Measurements from ENCODE around the gene SEC24A. TPM values are rescaled to one million over a fixed set of nuclear protein-coding genes. Genes with fewer than 3 reads are reported as not detected.
"Not testable (repeated sequence)": the region's sequence is repeated elsewhere in the genome, so short reads cannot be mapped to it uniquely, and the experiment has no call there.

Gene SEC24A
- total RNA-seq, 1 donor from 2014 or later = 17.8 TPM

DNA sequence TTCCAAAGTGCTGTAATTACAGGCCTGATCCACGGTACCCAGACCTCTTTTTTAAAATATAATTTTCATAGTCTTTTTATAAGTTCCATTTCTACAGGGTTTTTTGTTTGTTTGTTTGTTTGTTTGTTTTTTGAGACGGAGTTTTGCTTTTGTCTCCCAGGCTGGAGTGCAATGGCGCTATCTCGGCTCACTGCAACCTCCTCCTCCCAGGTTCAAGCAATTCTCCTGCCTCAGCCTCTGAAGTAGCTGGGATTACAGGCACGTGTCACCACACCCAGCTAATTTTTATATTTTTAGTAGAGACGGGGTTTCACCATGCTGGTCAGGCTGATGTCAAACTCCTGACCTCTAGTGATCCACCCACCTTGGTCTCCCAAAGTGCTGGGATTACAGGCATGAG is 2.1 kb downstream of the SEC24A start:
- ATAC-seq = not testable (repeated sequence)

DNA sequence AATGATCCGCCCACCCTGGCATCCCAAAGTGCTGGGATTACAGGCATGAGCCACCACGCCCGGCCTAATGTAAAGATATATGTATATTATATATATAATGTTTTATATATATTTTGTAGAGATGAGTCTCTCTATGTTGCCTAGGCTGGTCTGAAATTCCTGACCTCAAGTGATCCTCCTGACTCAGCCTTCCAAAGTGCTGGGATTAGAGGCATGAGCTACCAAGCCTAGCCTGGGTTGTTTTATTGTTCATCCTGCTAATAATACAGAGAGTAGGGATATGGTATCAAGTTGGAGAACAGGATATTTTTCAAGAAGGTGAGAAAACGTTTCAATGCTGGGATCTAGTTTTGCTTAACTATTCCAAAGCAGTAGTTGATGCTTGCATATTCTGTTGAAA is 2.9 kb downstream of the SEC24A start:
- no peak for ATAC-seq

DNA sequence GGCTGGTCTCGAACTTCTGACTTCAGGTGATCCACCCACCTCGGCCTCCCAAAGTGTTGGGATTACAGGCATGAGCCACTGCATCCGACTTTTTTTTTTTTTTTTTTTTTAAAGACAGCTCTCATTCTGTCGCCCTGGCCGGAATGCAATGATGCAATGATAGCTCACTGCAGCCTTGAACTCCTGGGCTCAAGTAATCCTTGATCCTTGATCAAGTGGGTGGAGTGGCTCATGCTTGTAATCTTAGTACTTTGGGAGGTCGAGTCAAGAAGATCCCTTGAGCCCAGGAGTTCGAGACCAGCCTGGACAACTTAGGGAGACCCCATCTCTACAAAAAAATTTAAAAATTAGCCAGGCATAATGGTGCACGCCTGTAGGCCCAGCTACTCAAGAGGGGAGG is 8.1 kb downstream of the SEC24A start:
- no peak for ATAC-seq

DNA sequence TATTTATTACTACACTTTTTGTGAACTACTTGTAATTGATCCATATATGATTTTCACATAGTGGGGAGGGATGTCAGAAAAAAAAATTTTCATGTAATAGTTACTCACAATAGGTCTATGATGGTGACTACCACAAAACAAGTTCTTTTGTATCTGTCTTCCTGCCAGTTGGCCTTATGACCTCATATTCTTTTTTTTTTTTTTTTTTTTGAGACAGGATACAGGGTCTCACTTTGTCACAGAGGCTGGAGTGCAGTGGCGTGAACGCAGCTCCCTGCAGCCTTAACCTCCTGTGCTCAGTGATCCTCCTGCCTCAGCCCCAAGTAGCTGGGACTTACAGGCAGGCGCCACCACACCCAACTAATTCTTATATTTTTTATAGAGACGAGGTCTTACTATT is 10.9 kb downstream of the SEC24A start:
- ATAC-seq = no peak

DNA sequence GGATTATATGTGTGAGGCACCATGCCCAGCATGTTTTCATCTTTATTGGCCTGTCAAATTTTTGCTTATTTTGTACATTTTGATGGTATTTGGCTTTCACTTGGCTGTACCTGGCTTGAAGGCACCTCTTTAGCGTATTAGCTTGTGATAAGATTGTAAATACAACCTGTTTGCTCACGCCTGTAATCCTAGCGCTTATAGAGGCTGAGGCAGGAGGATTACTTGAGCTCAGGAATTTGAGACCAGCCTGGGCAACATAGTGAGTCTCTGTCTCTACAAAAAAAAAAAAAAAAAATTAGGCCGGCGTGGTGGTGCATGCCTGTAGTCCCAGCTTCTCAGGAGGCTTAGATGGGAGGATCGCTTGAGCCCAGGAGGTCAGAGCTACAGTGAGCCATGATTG is 11.3 kb downstream of the SEC24A start:
- ATAC-seq = no peak

DNA sequence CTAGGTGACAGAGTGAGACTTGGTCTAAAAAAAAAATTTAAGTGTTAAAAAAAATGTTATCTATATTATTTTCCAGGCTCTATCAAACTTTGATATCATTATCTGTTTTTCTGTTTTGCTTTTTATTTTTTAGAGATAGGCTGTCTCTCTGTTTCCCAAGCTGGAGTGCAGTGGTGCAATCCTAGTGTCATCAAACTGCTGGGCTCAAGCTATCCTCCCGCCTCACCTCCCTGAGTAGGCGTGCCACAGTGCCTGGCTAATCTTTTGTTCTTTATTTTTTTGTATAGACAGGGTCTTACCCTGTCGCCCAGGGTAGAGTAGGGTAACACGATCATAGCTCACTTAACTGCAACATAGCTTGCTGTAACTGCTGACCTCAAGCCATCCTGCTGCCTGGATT is 14.4 kb downstream of the SEC24A start:
- ATAC-seq = no peak

DNA sequence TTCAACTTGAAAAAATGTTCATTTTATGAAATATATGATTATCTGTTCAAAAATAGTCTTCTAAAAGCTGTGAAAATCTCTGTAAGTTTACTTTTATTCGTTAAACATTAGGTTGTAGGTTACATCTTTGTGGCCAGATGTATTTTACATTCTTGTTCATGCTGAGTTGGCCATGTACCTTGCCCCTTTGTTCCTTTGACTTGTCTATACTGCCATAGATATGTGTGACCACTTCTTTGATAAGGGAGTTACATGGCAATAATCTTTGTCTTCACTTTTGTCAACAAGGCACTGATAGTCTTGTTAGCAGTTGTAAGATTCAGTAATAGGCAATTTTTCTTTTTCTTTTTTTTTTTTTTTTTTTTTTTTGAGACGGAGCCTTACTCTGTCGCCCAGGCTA is 15.9 kb downstream of the SEC24A start:
- ATAC-seq = no peak

DNA sequence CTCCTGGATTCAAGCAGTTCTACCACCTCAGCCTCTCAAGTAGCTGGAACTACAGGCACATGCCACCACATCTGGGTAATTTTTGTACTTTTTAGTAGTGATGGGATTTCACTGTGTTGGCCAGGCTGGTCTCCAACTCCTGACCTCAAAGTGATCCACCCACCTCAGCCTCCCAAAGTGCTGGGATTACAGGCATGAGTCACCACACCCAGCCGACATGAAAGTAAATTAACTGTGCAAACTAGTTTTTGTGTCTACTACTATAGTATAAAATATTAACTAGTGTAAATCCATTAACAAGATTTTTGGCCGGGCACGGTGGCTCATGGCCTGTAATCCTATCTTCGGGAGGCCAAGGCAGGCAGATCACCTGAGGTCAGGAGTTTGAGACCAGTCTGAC is 25.0 kb downstream of the SEC24A start:
- ATAC-seq = not testable (repeated sequence)

DNA sequence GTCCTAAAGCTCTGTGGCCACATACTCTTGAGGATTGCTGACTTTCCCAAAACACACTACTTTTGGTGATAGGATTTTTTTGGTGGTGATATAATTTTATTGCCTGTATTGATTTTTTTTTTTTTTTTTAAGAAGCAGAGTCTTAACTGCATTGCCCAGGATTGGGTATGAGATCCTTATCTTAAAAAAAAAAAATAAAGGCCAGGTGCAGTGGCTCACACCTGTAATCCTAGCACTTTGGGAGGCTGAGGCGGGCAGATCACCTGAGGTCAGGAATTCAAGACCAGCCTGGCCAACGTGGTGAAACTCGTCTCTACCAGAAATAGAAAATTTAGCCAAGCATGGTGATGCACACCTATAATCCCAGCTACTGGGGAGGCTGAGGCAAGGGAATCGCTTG is 28.8 kb downstream of the SEC24A start:
- ATAC-seq = not testable (repeated sequence)

DNA sequence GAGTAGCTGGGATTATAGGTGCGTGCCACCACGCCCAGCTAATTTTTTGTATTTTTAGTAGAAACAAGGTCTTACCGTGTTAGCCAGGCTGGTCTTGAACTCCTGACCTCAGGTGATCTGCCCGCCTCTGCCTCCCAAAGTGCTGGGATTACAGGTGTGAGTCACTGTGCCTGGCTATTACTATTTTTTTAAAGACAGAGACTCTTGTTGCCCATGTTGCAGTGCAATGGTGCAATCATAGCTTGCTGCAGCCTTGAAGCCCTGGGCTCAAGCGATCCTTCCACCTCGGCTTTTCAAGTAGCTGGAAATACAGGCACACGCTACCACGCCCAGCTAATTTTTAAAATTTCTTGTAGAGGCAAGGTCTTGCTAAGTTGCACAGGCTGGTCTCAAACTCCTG is 41.6 kb downstream of the SEC24A start:
- ATAC-seq = peak; percentile 83

DNA sequence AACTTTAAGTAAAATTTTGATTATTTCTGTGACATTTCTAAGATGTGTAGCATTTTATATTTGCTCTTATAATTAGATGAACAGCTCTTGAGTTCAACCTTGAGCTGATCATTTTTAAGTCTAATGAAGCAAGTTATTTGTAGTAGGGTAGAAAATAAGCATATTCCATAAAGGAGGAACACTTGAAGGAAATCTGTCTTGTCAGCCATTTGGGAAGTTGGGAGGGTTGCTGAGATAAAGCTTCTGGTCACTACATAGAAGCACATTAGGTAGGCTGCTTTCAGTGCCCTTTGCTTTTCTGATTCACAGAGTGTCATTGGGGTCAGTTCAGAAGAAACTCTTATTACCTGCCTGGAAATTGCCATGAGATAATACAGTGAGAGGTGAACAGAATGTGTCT is 44.1 kb downstream of the SEC24A start:
- no peak for ATAC-seq

DNA sequence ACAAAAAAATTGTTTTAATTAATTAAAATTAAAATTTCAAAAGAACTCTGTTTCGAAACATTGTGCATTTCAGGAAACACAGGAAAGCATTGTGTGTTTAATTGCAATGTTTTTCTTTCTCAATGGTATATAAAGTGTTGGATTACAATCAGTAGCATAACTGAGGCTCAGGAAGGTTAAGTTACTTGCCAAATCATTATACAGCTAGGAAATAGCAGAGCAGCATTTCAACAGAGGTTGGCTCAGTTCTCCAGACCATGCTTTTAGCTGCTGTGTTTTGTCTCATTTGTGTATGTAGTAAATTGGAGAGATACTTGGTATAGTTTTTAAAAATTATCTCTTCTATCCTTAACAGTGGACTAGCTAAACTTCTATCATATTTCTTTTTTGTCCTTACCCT is 59.7 kb downstream of the SEC24A start:
- no peak for ATAC-seq

DNA sequence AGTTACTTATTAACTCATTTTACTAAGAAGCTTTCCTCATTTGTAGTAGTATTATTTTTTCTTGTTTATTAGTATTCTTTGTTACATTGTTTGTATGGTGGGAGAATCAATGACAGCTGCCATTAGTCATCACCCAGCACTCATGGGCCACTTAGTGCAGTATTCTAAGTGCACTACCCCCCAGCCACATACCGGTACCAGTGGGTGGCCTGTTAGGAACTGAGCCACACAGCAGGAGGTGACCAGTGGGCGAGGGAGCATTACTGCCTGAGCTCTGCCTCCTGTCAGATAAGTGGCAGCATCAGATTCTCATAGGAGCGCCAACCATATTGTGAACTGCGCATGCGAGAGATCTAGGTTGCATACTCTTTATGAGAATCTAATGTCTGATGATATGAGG is 65.5 kb downstream of the SEC24A start:
- no peak for ATAC-seq

DNA sequence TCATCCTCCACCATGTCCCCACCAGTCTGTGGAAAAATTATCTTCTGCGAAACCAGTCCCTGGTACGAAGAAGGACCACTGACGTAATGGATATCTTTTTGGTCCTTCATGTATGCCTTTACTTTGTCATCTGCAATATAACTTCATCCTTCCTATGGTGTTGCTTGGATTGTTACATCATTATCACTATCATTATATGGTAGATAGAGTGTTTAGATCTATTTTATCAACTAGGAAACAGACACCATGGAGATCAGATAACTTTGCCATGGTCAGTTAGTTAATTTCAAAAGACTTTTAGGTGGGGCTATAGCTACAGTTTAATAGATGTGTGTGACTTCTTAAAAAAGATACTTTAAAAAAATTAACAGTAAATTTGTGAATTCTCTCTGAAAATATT is 66.0 kb downstream of the SEC24A start:
- ATAC-seq = no peak

DNA sequence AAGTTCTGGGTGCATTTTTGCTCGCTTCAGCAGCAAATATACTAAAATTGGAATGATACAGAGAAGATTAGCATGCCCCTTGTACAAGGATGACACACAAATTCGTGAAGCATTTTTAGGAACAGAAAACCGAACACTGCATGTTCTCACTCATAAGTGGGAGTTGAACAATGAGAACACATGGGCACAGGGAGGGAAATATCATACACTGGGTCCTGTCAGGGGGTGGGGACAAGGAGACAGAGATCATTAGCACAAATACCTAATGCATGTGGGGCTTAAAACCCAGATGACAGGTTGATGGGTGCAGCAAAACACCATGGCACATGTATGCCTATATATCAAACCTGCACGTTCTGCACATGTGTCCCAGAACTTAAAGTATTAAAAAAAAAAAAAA is 66.9 kb downstream of the SEC24A start:
- not testable (repeated sequence) for ATAC-seq

DNA sequence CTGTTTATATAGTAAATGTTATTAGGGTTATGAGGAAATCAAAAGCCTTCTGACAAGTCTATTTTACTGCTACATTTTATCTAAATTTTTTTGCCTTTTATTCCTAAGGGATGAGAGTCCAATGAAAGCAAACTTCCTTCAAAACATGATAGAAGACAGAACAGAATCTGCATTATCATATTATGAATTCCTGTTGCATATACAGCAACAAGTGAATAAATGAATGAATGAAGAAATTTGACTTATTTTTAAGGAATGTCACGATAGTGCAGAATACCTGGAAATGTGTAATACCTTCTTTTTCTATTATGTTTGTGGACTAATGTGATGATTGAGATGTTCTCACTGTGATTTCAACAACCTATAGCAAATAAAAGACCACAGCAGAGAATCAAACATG is 76.3 kb downstream of the SEC24A start:
- ATAC-seq = no peak

DNA sequence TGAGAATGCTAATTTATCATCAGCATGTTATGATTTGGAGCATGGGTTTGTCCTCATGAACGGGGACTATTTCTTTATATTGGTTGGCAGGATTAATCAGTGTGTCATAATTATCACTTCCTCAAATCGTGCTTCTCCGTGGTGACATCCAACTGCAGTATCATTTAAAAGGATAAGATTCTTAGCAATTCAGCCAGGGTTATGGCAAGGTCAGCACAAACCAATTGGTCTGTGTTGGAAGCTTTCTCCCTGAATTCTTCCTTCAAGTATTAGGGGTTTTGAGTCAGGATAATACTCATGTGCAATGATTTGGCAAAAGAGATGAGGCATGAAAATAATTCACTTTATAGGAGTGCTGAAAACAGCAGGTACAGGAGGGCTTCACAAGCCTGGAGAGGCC is 84.2 kb downstream of the SEC24A start:
- no peak for ATAC-seq

DNA sequence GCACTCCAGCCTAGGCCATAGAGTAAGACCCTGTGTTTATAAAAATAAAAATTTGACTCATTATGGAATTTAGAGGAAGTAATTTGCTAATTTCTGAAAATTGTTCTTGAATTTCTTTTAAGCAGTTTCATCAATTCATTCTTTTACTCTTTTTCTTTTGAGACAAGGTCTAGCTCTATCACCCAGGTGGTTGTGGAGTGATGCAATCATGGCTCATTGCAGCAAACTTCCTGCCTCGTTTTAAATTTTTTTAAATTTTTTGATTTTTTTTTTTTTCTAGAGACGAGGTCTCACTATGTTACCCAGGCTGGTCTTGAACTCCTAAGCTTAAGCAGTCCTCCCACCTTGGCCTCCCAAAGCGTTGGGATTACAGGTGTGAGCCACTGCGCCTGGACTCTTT is 86.7 kb downstream of the SEC24A start:
- ATAC-seq = no peak

DNA sequence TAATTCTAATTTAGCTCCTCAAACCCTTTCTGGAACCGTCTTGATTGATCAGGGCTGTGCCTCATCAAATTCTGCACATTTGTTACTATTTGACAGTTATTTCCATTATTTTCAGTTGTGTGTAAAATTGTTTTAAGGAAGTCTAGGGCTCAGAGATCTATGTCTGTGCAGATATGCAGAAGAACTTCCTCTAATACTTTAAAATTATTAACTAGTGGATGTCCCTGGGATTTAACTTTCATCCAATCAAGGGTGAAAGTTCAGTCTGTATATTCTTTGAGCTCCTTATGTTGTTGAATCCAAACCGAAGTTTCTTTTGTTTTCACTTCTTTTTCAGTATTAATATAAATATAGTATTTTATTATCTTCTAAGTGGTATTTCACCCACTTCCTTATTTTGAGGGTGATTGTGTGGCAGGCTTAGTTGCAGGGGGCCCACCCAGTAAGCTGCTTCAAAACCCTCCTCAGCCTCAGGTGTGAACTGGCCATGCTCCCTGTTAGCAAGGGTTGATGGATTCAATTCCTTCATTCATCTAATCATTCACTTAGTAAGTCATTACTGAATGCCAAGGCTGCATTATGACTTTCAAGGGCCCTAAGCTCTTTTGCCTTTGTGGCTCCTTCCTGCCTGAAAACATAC is 87.7 kb downstream of the SEC24A start:
- no peak for ATAC-seq

DNA sequence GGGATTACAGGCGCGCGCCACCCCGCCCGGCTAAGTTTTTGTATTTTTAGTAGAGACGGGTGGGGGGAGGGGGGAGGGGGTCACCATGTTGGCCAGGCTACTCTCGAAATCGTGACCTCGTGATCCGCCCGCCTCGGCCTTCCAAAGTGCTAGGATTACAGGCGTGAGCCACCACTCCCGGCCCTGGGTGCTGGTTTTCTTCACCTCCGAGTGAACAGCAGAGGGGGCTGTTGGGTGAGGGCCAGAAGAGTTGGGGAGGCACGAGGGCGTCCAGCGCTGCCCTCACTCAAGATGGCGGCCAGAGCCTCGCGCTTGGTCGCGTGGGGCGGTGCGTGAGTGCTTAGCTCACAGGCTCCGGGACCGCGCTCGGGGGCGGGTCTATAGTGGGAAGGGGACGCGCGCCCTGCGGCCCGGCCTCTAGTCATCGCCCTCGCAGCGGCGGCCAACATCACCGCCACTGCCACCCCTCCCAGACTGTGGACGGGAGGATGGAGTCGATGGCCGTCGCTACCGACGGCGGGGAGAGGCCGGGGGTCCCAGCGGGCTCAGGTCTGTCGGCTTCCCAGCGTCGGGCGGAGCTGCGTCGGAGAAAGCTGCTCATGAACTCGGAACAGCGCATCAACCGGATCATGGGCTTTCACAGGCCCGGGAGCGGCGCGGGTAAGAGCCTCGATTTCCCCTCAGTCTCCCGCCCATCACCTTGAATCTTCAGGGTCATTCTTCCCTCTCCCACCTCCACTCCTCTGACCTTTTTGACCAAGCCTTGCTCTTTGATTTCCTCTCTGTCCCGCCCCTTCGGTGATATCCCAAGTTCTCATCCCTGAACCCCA is 89.8 kb downstream of the SEC24A start, which contains the start of gene CAMLG:
Gene CAMLG (plus strand): TSS at position 416 of the 830 bp plus-strand sequence. CDS start 73 bp downstream, at position 489.
- peak; percentile 99 for ATAC-seq

DNA sequence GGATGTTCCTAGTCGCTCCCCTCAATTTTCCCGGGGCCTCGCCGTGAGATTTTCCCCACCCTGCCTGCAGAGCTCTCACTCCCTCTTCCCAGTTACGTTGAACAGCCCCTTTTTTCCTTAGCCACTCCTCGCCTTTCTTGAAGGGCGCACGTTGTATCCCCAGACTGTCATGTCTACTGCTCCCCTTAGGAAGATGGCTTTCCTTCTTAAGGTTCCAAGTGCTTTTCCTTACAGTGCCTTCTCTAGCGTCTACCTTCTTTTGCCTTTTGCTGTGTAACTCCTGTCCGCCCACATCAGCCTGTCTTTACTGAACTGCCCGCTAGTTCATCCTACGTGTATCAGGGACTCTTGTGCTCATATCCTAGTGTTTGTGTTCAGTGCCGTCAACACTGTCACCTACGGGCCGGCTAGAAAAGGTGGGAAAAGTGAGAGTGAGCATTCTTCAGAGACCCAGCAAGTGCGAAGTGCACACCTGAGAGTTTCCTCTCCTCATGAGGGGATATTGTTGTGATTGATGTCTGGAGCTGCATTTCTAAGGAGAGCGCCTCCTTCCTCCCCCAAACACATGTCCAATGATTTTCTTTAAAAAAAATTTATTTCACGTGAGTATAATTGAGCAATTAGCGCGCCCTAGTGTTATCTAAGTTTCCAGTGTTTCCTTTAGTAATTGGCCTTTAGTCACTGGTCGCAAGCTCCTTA is 90.5 kb downstream of the SEC24A start:
- peak; percentile 55 for ATAC-seq

DNA sequence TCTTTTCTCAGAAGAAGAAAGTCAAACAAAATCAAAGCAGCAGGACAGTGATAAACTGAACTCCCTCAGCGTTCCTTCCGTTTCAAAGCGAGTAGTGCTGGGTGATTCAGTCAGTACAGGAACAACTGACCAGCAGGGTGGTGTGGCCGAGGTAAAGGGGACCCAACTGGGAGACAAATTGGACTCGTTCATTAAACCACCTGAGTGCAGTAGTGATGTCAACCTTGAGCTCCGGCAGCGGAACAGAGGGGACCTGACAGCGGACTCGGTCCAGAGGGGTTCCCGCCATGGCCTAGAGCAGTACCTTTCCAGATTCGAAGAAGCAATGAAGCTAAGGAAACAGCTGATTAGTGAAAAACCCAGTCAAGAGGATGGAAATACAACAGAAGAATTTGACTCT is 92.5 kb downstream of the SEC24A start:
- no peak for ATAC-seq

DNA sequence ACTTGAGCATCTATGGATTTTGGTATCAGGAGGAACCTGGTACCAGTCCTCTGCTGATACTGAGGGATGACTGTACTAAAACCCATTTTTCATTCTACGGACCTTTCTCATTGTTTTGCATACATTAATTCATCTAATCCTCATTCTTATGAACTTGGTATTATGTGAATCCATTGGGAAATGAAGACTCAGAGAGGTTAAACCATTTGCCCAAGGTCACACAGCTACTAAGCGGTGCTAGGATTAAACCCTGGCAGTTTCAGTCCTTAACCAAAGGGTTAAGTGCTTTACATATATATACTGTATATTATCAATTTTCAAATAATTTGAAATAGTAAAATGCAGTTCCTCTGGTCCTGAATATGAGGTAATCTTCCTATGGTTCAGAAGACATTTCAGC is 93.5 kb downstream of the SEC24A start:
- ATAC-seq = no peak

DNA sequence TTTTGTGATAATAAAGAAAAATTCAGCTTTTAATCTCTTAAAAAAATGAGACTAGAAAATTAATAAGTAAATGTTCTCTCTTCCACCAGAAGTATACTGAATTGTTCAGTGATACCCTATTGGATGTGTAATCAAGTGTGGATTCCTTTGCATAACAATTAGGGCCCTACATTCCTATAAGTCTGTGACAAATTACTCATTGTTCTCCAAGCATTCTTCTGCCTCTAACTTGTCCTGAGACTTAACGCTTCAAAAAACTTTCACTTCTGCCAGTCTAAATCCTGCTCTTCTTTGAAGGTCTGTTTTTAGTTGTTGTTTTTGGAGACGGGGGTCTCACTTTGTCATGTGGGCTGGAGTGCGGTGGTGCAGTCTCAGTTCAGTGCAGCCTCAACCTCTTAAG is 100.8 kb downstream of the SEC24A start:
- ATAC-seq = no peak

Measured in esophagus mucosa (tissue), 1 donor.